SJCRH30 (cell line): Measurements from ENCODE around the gene HCN1. TPM values are rescaled to one million over a fixed set of nuclear protein-coding genes. Genes with fewer than 3 reads are reported as not detected.
"Not testable (repeated sequence)": the region's sequence is repeated elsewhere in the genome, so short reads cannot be mapped to it uniquely, and the experiment has no call there.

ENCODE experiments used
- DNase-seq, 2 experiments: peaks; one replicate each; pipeline ENCODE4 v3.0.0-alpha.2; 2015 to 2020
- H3K27ac ChIP-seq: fragments of 250-450 bp; sonication (Bioruptor Pico); 2 replicates; pipeline ENCODE4 v1.5.1; 2020; ENCODE audit warnings: mild to moderate bottlenecking, moderate library complexity
- H3K27me3 ChIP-seq: fragments of 250-450 bp; sonication (Bioruptor Pico); 2 replicates; pipeline ENCODE4 v1.5.1; 2020; ENCODE audit warnings: mild to moderate bottlenecking, moderate library complexity
- H3K36me3 ChIP-seq: fragments of 250-450 bp; sonication (Bioruptor Pico); 2 replicates; pipeline ENCODE4 v1.5.1; 2020; ENCODE audit warnings: mild to moderate bottlenecking, moderate library complexity
- H3K4me1 ChIP-seq: fragments of 250-450 bp; sonication (Bioruptor Pico); 2 replicates; pipeline ENCODE4 v1.5.1; 2020; ENCODE audit warnings: mild to moderate bottlenecking, moderate library complexity
- H3K4me3 ChIP-seq: fragments of 250-450 bp; sonication (Bioruptor Pico); 2 replicates; pipeline ENCODE4 v1.5.1; 2020; ENCODE audit warnings: mild to moderate bottlenecking, moderate library complexity
- H3K9me3 ChIP-seq: fragments of 250-450 bp; sonication (Bioruptor Pico); replicated peaks from 2 replicates; pipeline ENCODE4 v1.5.1; 2020; ENCODE audit warnings: mild to moderate bottlenecking, moderate library complexity
- total RNA-seq: library from RNA; depleted of rRNA; stranded (reverse); fragments of >200 nt; shearing (Covaris generic); gene quantifications from 2 replicates; pipeline ENCODE4 v1.2.3, GENCODE V29; 2014

Gene HCN1
- total RNA-seq, 1 experiment from 2014 or later = under 0.01 TPM

GRCh38 chr5:45542421-45542820 lies 153.8 kb downstream of the HCN1 start:
- Histone ChIP-seq H3K27me3 (no peaks in the 10 kb centered on the region), H3K4me3 (no peak overlapping the region), H3K9me3 (no peaks in the 10 kb centered on the region), H3K36me3 (no peaks in the 10 kb centered on the region), H3K4me1 (no peaks in the 10 kb centered on the region), H3K27ac (no peak overlapping the region)
- no peak for DNase-seq

- no peak overlapping the region for H3K27ac ChIP-seq
- no peaks in the 10 kb centered on the region for H3K27me3 ChIP-seq
- H3K4me1 ChIP-seq = no peaks in the 10 kb centered on the region
- H3K4me3 ChIP-seq = no peak overlapping the region
- H3K9me3 ChIP-seq = no peaks in the 10 kb centered on the region
- DNase-seq = no peak
- H3K36me3 ChIP-seq = no peaks in the 10 kb centered on the region
These were observed 162.5 kb downstream of the HCN1 start for GRCh38 chr5:45533663-45534062.

GRCh38 chr5:45532826-45533624 lies 163.2 kb downstream of the HCN1 start:
- H3K4me3 ChIP-seq = no peak overlapping the region
- no peaks in the 10 kb centered on the region for H3K36me3 ChIP-seq
- H3K4me1 ChIP-seq = no peaks in the 10 kb centered on the region
- H3K9me3 ChIP-seq = no peaks in the 10 kb centered on the region
- H3K27ac ChIP-seq = no peak overlapping the region
- H3K27me3 ChIP-seq = no peaks in the 10 kb centered on the region
- DNase-seq = no peak

- H3K9me3 ChIP-seq = no peaks in the 10 kb centered on the region
- peak; percentile 32 to 76 for DNase-seq
- no peak overlapping the region for H3K4me3 ChIP-seq
- H3K4me1 ChIP-seq = no peaks in the 10 kb centered on the region
- H3K27me3 ChIP-seq = no peaks in the 10 kb centered on the region
- no peaks in the 10 kb centered on the region for H3K36me3 ChIP-seq
- no peak overlapping the region for H3K27ac ChIP-seq
These were observed 175.1 kb downstream of the HCN1 start for GRCh38 chr5:45521067-45521466.

- no peaks in the 10 kb centered on the region; the same call in 1 of the 2 replicates for H3K36me3 ChIP-seq
- DNase-seq = no peak
- H3K27ac ChIP-seq = no peak overlapping the region
- no peaks in the 10 kb centered on the region for H3K27me3 ChIP-seq
- peaks cover 10% of the 10 kb centered on the region for H3K4me1 ChIP-seq
- no peaks in the 10 kb centered on the region for H3K9me3 ChIP-seq
- H3K4me3 ChIP-seq = no peak overlapping the region
These were observed 183.7 kb downstream of the HCN1 start for GRCh38 chr5:45512521-45512920.

GRCh38 chr5:45509371-45509770 lies 186.8 kb downstream of the HCN1 start:
- H3K4me1 ChIP-seq = peaks cover 23% of the 10 kb centered on the region
- H3K4me3 ChIP-seq = no peak overlapping the region
- H3K36me3 ChIP-seq = no peaks in the 10 kb centered on the region; the same call in 1 of the 2 replicates
- no peak overlapping the region for H3K27ac ChIP-seq
- no peak for DNase-seq
- H3K9me3 ChIP-seq = no peaks in the 10 kb centered on the region
- H3K27me3 ChIP-seq = no peaks in the 10 kb centered on the region

- H3K4me1 ChIP-seq = peaks cover 23% of the 10 kb centered on the region
- H3K9me3 ChIP-seq = no peaks in the 10 kb centered on the region
- H3K4me3 ChIP-seq = no peak overlapping the region
- no peaks in the 10 kb centered on the region for H3K27me3 ChIP-seq
- H3K27ac ChIP-seq = no peak overlapping the region
- DNase-seq = peak in 1 of 2 experiments; percentile 67
- no peaks in the 10 kb centered on the region; the same call in 1 of the 2 replicates for H3K36me3 ChIP-seq
These were observed 188.0 kb downstream of the HCN1 start for GRCh38 chr5:45508135-45508534.

- H3K36me3 ChIP-seq = no peaks in the 10 kb centered on the region
- no peak overlapping the region for H3K4me3 ChIP-seq
- peak; percentile 30 to 75 for DNase-seq
- H3K9me3 ChIP-seq = no peaks in the 10 kb centered on the region
- H3K4me1 ChIP-seq = peaks cover 23% of the 10 kb centered on the region
- H3K27me3 ChIP-seq = no peaks in the 10 kb centered on the region
- no peak overlapping the region for H3K27ac ChIP-seq
These were observed 189.0 kb downstream of the HCN1 start for GRCh38 chr5:45507178-45507577.

GRCh38 chr5:45499006-45499405 lies 197.2 kb downstream of the HCN1 start:
- not testable (repeated sequence) for H3K4me1 ChIP-seq, H3K27ac ChIP-seq, H3K36me3 ChIP-seq, H3K4me3 ChIP-seq, H3K9me3 ChIP-seq, DNase-seq, H3K27me3 ChIP-seq

- Histone ChIP-seq H3K36me3 (no peaks in the 10 kb centered on the region), H3K4me3 (no peak overlapping the region), H3K27me3 (no peaks in the 10 kb centered on the region), H3K27ac (no peak overlapping the region), H3K4me1 (no peaks in the 10 kb centered on the region), H3K9me3 (no peaks in the 10 kb centered on the region)
- no peak for DNase-seq
These were observed 204.8 kb downstream of the HCN1 start for GRCh38 chr5:45491368-45491767.

GRCh38 chr5:45484781-45485180 lies 211.4 kb downstream of the HCN1 start:
- no peak overlapping the region for H3K27ac ChIP-seq
- DNase-seq = peak; percentile 2 to 33
- no peaks in the 10 kb centered on the region for H3K27me3 ChIP-seq
- no peak overlapping the region for H3K4me3 ChIP-seq
- no peaks in the 10 kb centered on the region for H3K36me3 ChIP-seq
- H3K9me3 ChIP-seq = no peaks in the 10 kb centered on the region
- H3K4me1 ChIP-seq = peaks cover 7% of the 10 kb centered on the region

GRCh38 chr5:45454114-45454513 lies 242.1 kb downstream of the HCN1 start:
- Histone ChIP-seq H3K9me3 (no peaks in the 10 kb centered on the region), H3K36me3 (no peaks in the 10 kb centered on the region), H3K27ac (no peak overlapping the region), H3K4me3 (no peak overlapping the region), H3K27me3 (no peaks in the 10 kb centered on the region), H3K4me1 (no peaks in the 10 kb centered on the region)
- peak; percentile 43 to 70 for DNase-seq

GRCh38 chr5:45444856-45445255 lies 251.3 kb downstream of the HCN1 start:
- not testable (repeated sequence) for H3K27me3 ChIP-seq, DNase-seq, H3K27ac ChIP-seq, H3K4me1 ChIP-seq, H3K36me3 ChIP-seq, H3K9me3 ChIP-seq, H3K4me3 ChIP-seq

GRCh38 chr5:45440466-45440865 lies 255.7 kb downstream of the HCN1 start:
- Histone ChIP-seq H3K4me1 (no peaks in the 10 kb centered on the region), H3K4me3 (no peak overlapping the region)

GRCh38 chr5:45437752-45438151 lies 258.4 kb downstream of the HCN1 start:
- Histone ChIP-seq H3K27me3 (no peaks in the 10 kb centered on the region), H3K4me1 (no peaks in the 10 kb centered on the region), H3K9me3 (no peaks in the 10 kb centered on the region), H3K4me3 (no peak overlapping the region), H3K36me3 (no peaks in the 10 kb centered on the region), H3K27ac (no peak overlapping the region)
- DNase-seq = no peak

More at GRCh38 chr5:45440466-45440865, 255.7 kb downstream of the HCN1 start:
- H3K36me3 ChIP-seq = no peaks in the 10 kb centered on the region
- H3K27ac ChIP-seq = no peak overlapping the region
- DNase-seq = no peak
- H3K9me3 ChIP-seq = no peaks in the 10 kb centered on the region
- H3K27me3 ChIP-seq = no peaks in the 10 kb centered on the region
